Occipital lobe (tissue), 3 donors: ENCODE data around the gene ZBTB1. TPM values are rescaled to one million over a fixed set of nuclear protein-coding genes. Genes with fewer than 3 reads are reported as not detected.
"Not testable (repeated sequence)": the region's sequence is repeated elsewhere in the genome, so short reads cannot be mapped to it uniquely, and the experiment has no call there.

ENCODE experiments used
- DNase-seq: peaks from one replicate; lab custom pipeline; 2025; lab: John Stamatoyannopoulos, UW
- small RNA-seq: library from RNA; depleted of rRNA; stranded (forward); fragments of <200 nt; gene quantifications from one replicate; pipeline ENCODE3, GENCODE V24; 2014
- total RNA-seq: library from RNA; depleted of rRNA; stranded (reverse); fragments of >200 nt; gene quantifications from one replicate; pipeline ENCODE4 v1.2.3, GENCODE V29; 2014

Gene ZBTB1
- total RNA-seq, 1 donor from 2014 or later: 47.6 TPM

DNA sequence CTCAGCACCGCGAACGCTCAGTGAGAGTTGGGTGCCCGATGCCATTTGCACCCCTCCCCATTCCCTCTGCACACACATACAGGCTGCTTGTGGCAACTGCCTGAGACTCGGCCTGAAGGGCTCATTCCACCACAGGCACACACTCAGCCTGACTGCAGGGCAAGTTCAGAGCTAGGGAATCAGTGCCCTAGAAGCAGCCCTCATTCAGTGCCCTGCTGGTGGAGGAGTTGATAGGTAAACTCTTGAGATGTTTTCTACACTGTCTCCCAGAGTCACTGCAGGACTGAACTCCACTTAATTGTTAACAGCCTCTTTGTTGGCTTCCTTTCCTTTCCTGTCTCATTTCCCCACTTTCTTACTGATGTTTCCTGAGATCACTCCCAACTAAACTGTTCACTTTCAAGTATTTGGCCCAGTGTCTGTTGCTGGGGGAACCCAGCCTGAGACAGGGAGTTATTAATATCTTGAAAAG is 62.1 kb downstream of the ZBTB1 start:
- DNase-seq: no peak

DNA sequence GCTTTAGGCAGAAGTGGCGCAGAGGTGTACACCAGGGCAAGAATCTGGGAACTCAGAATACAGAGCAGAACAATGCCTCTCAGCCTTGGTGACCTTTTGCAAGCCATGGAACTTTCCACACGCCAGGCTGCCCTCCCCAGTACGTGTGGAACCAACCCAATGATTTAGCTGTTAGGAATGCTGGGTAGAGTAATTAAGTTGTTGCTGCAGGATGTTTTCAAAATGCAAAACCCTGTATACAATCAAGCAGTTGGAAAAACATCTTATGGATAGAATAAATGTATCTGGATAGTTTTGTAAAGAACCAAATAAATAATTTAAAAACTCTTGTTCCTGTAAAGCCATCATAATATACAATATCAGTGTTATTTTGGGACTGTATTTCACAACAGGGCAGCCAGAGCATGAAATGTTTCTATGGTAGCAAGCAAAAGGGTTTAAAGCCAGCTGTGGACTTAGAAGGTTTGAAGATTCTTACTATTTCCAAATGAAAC is 64.6 kb downstream of the ZBTB1 start:
- DNase-seq: no peak

DNA sequence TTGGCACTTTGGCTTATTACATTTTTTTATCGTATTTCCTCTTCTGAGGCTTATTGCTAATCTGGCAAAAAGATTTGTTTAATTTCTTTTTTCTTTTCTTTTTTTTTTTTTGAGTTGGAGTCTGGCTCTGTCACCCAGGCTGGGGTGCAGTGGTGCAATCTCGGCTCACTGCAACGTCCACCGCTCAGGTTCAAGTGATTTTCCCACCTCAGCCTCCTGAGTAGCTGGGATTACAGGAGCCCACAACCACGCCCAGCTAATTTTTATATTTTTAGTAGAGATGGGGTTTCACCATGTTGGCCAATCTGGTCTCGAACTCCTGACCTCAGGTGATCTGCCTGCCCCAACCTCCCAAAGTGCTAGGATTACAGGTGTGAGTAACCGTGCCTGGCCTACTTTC is 65.1 kb downstream of the ZBTB1 start:
- DNase-seq: not testable (repeated sequence)

DNA sequence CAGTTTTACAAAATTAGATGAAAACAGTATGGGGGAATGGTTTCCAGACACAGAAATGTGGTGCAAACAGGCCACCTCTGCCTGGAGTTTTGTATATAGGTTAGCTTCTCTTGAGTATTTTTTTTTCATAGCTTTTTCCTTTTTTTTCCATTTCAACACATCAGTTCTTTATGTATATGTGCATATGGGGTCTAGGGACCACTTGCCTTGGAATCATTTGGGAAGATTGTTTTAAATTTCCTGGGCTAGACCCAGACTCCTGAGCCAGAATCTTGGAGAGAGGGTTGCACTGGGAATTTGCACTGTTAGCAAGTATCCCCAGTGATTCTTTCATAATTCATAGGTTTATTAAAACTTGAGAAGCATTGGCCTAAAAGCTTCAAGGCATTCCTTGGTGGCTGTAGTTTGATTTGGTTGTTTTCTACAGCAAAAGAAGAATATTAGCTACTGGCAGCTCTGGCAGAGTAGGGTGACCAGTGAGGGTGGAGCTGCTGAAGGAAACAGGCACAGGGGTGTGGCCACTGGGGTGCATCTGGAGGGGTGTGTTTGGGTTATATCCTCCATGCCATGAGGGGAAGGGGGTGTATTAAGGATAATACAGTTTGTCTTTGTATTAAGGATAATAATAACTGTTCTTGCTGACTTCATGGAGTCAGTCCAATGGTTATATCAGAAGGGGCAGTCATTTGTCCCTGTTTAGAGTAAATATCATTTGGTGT is 68.0 kb downstream of the ZBTB1 start:
- DNase-seq: no peak

DNA sequence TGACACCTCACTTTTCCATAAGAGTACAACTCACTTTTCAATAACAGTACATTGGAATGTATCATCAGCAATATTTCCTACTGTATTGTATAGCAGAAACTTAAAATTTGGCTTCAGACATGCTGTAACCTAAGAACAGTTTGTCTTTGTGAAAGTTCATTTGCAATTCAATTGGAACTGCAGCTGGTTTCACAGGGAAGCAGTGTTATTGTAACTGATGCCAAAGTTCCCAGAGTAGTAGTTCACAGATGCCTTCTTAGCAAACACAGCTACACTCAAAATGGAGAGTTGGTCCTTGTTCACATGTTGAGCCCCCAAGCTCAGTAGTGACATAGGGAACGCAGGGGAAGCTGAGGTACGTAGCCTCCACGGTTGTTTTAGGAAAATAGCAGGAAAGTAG is 68.5 kb downstream of the ZBTB1 start:
- DNase-seq: no peak

Small RNA genes within 50 kb of the gene (small RNA-seq; reads per million reads assigned to genes)
- not detected for gene AL049869.4

Other genes starting within 250 kb of the ZBTB1 start
- gene ESR2, start 210.4 kb upstream of the ZBTB1 start, total RNA-seq: 1.4 TPM
- gene MTHFD1, start 116.4 kb upstream of the ZBTB1 start, total RNA-seq: 27.9 TPM
- 31.7 TPM for gene AKAP5, start 39.3 kb upstream of the ZBTB1 start, total RNA-seq
- gene ZBTB25, start 932 bp upstream of the ZBTB1 start, total RNA-seq: 17.2 TPM
- gene HSPA2, start 36.0 kb downstream of the ZBTB1 start, total RNA-seq: 7.6 TPM
- gene PPP1R36, start 45.2 kb downstream of the ZBTB1 start, total RNA-seq: 1.4 TPM
- 6.2 TPM for gene PLEKHG3, start 199.7 kb downstream of the ZBTB1 start, total RNA-seq